ENCODE data around the gene ARL14.
"Not testable (repeated sequence)": the region's sequence is repeated elsewhere in the genome, so short reads cannot be mapped to it uniquely, and the experiment has no call there.

ARL14 gene

GRCh38 chr3:160677459-160677881 is 510 bp downstream of the ARL14 start:
- DNase-seq (ENCODE audit: low spot score): no peak

DNA sequence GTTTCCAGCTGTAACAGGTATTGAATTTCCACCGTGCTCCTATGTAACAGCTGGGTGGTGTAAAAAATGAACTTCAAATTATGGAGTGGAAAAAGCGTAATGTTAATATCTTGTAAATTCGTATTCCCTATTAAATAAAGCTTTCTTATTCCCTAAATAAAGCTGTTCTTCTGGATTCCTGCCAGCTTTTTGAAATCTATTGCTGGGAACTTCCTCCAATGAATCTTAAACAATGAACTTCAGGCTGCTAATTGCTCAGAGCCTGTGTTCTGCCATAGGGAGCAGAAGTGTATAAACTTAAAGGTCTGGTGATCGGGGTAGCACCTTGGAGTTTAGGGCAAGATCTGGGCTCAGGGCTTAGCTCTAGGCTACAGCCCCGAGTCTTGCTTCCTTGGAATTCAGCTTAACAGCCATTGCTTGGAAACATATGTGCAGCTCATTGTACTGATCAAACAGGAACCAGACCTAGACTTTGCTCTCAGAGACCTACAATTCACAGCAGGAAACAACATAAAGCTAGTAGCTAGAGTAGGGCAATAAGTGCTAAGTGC is 1.4 kb downstream of the ARL14 start:
- no peak for DNase-seq (ENCODE audit: low spot score)

DNA sequence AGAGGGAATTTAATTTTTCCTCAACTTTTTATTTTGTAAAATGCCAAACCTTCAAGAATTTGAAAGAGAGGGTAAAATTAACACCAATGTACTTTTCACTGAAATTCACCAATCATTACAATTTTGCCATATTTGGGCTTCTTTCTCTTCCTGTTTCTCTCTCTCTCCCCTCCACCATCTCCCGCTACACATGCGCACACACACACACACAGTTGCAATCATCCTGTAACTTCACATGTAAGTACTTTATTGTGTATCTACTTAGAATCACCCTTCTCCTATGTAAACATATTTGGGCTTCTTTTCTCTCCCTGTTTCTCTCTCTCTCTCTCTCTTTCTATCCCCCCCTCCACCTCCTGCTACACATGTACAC is 7.4 kb downstream of the ARL14 start:
- no peak for DNase-seq (ENCODE audit: low spot score)

GRCh38 chr3:160685144-160685766 is 8.3 kb downstream of the ARL14 start:
- DNase-seq (ENCODE audit: low spot score): no peak

DNA sequence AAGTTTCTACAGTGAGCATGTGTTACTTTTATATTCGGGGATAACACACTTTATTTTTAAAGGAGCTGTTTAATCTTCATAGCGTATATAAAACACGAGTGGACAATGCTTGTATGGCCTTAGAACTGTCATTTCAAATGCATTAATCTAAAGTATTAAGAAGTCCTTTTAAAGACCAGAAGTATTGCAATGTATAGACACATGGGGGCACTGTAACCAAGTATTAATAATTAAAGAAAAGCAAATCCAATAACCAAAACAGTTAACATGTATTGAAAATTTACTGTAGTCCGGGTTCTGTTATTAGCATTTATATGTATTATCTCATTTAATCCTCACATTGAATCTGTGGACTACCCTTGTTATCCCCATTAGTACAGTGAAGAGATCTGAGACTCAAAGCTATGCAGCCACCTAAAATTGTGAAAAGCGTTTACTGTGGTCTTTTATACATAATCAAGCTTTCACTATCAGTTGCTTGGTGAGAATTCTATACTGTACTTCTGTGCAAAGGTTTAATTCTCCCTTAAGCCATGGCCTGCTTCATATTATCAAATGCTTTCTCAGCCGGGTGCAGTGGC is 10.1 kb downstream of the ARL14 start:
- no peak for DNase-seq (ENCODE audit: low spot score)

GRCh38 chr3:160691151-160691550 is 14.2 kb downstream of the ARL14 start:
- no peak for DNase-seq (ENCODE audit: low spot score)

- DNase-seq (ENCODE audit: low spot score): no peak
Measured at GRCh38 chr3:160691962-160692361, 15.0 kb downstream of the ARL14 start.

DNA sequence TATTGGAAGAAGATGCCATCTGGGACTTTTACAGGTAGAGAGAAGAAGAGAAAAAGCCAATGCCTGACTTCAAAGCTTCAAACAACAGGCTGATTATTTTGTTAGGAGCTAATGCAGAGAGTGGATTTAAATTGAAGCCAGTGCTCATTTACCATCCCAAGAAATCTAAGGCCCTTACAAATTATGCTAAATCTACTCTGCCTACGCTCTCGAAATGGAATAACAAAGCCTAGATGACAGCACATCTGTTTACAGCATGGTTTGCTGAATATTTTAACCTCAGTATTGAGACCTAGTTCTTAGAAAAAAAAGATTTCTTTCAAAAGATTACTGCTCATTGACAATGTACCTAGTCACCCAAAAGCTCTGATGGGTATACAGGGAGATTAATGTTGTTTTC is 16.2 kb downstream of the ARL14 start:
- DNase-seq (ENCODE audit: low spot score): no peak

DNA sequence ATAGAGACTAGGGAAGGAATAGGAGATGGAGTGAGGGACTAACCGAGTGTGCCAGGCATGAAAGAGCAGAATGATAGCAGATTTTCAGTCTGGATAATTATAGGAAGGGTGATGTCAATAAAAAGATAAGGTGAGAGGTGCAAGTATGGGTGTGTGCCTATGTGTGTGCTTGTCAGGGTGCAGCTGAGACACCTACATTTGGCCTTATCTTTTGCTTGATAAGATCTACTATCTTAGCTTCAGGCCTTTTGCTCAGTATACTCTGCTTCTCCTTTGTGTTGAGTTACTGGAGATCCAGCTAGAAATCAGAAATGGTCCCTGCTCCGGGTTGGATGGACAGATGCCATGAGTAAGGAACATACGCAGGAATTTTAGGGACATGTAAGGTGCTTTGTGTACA is 17.4 kb downstream of the ARL14 start:
- DNase-seq (ENCODE audit: low spot score): no peak

GRCh38 chr3:160695003-160695402 is 18.0 kb downstream of the ARL14 start:
- no peak for DNase-seq (ENCODE audit: low spot score)

GRCh38 chr3:160695915-160696327 is 19.0 kb downstream of the ARL14 start:
- no peak for DNase-seq (ENCODE audit: low spot score)

DNA sequence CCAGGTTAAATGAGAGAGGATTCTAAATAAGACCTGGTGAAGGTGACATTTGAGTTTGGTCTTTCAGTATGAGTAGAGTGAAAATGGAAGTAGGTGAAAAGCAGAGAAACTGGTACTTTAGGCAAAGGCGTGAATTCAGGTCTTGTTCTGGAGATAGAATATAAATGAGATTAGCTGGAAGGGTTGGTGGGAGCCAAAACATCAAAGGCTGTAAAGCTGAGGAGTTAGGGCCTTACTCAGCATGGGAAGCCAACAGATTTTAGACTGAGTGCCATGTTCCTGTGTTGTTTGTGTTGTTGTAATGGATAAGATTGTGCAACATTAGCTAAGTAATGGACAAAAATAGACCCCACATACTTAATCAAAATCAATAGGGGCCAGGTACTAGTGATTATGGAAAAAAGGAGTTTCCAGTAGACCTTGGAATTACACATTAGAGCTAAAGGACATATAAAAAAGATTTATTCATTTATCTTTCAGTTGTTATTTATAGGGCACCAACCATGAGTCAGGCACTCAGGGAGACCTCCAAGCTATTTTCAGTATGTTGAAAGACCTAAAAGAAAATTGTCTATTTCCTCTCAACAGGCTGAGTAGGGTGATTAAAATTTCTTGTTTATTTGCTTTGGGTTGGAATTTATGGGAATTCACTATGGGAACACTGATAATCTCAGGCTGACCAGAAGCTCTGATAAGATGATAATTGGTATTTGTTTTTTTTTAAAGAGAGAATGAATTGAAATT is 20.8 kb downstream of the ARL14 start:
- DNase-seq (ENCODE audit: low spot score): no peak

- DNase-seq (ENCODE audit: low spot score): no peak
Measured at GRCh38 chr3:160698599-160699195, 21.7 kb downstream of the ARL14 start.

DNA sequence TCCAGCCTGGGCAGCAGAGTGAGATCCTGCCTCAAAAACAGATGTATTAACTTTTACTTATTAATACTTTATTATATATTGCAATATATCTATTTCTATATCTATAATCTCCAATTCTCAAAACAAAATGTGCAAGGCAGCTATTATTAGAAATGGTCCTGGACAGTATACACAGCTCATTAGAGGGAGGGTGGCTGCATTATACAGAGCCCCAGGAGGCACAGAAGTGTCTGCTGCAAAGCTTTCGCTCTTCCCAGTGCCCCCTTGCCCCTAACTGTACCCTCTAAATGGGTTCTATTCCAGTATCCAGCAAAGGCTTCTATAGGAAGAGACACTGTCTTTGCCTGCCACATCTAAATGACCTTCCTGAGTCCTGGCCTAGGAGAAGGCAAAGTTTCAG is 24.5 kb downstream of the ARL14 start:
- DNase-seq (ENCODE audit: low spot score): no peak

DNA sequence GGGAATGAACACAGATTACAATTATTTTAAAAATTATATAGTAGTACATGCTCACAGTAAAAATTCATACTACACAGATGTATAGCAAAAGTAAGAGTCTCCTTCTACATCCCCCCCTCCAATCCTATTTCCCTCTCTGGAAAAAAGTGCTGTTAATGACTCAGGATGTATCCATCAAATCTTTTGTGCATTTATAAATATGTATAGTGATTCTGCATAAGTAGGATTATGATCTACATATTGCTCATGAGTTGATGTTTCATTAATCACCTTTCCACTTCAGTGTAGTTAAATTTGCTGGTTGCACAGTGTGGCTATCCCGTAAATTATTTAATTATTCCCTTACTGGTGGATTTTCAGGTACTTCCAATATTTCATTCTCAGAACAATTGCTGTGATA is 25.3 kb downstream of the ARL14 start:
- no peak for DNase-seq (ENCODE audit: low spot score)

DNA sequence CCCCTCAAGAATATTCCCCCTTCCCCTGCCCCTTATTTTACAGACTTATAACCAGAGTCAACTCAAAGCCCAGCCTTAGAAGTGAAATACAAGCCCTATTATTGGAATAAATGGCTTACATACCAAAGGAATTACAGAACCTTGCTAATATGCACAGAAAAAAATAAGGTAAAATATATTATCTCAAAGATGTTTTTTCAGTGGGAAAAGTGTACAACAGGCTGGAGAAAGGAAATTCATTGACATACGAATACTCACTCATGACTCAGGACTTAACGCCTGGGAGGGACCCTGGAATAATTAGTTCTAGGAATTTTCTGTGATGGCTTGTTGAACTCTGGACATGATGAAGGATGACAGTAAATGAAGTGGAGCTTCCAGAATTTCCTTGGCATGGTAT is 27.0 kb downstream of the ARL14 start:
- DNase-seq (ENCODE audit: low spot score): no peak

- DNase-seq (ENCODE audit: low spot score): peak; percentile 8
Measured at GRCh38 chr3:160707187-160707794, 30.3 kb downstream of the ARL14 start.

GRCh38 chr3:160709477-160710182 is 32.7 kb downstream of the ARL14 start:
- no peak for DNase-seq (ENCODE audit: low spot score)

GRCh38 chr3:160713144-160713543 is 36.2 kb downstream of the ARL14 start:
- DNase-seq (ENCODE audit: low spot score): not testable (repeated sequence)

DNA sequence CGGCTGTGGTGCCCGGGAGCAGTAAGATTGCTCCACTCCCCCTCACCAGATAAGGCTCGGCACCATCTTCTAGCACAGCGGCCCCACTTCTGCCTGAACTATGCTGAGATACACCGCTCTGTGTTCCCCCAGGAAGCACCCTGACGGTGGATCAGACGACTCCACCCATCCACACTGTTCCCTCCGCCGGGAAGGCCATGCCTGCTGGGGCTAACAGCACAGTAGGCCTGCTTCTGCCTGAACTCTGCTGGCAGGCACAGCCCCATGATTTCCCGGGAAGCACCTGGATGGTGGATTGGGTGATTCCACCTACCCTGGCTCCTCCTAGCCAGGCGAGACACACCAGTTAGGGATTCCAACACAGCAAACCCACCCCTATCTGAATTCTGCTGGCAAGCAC is 42.8 kb downstream of the ARL14 start:
- no peak for DNase-seq (ENCODE audit: low spot score)

DNA sequence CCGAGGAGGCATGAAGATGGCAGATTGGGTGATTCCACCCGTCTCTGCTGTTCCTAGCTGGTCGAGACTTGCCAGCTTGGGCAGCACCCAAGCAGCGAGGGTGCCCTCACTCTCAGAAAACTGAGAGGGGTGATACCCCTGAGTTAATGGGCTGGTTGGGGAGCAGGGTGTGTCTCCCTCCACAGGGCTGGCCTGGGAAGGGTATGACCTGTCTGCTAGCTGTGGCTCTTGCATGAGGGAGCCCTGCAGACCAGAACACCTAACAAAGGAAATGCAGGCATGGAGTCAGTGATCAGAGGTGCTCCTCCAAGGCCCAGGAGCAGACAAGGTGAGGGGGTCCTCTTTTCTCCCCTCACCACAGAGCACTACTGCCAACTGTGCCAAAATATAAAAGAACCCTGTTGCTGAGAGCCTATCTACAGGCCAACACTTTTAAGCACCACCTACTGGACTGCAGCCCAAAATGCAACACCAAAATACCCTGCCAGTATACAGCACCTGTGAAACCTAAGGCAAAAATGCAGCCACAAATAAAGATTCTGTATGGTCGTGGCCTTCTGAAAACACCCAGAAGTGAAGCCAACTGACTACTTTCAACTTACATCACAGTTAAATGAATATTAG is 43.3 kb downstream of the ARL14 start:
- no peak for DNase-seq (ENCODE audit: low spot score)
